HepG2 (cell line): ENCODE data around the gene C21orf91. TPM values are rescaled to one million over a fixed set of nuclear protein-coding genes. Genes with fewer than 3 reads are reported as not detected.

Experiments used
- ATAC-seq: fragments of 200-7000 bp; cut with Tn5 transposase; 3 replicates; pipeline ENCODE4 v1.9.1; 2020; ENCODE audit warnings: mild to moderate bottlenecking, moderate library complexity
- BruUV-seq: library from RNA; stranded (reverse); fragments of 400-500 nt; replicated peaks from 2 replicates; lab custom pipeline; 2021; lab: Mats Ljungman, UMichigan
- CTCF ChIA-PET: fragments of 300-600 bp; formaldehyde crosslinking; extraction: SDS; loops from one replicate; lab custom pipeline; 2021; ENCODE audit warnings: low total read pairs, inconsistent platforms, low intra/inter-chr PET ratio; lab: Yijun Ruan, JAX
- POLR2A ChIA-PET: fragments of 350-600 bp; sonication (Branson Sonifier 250); formaldehyde crosslinking; loops from one replicate; lab custom pipeline; 2020; ENCODE audit warnings: antibody characterized with exemption, inconsistent platforms; lab: Yijun Ruan, JAX
- DNase-seq: peaks from one replicate; pipeline ENCODE4 v3.0.0-alpha.2; 2015; ENCODE audit warnings: low spot score
- FAIRE-seq: peaks from 3 replicates; lab custom pipeline; 2011; peaks lifted over from hg19 to GRCh38; lab: Jason Lieb, UNC
- H2AFZ ChIP-seq: one replicate; pipeline ENCODE4 v1.6.1; 2011; ENCODE audit warnings: low read length, inconsistent platforms
- H3K27ac ChIP-seq: fragments of 300-600 bp; 3 replicates; pipeline ENCODE4 v1.8.0; 2011; ENCODE audit warnings: mixed run types, mild to moderate bottlenecking, mixed read lengths, low read length, inconsistent platforms; ENCODE audit not compliant: insufficient read depth; ENCODE audit errors: extremely low read length
- H3K27me3 ChIP-seq, 2 experiments: fragments of 200-600 bp in 1 of 2; 2 replicates in 1 of 2; 3 replicates in 1 of 2; pipeline versions ENCODE4 v1.6.0 to v1.8.0; 2011; ENCODE audit warnings: low read length in 2 of 2, mild to moderate bottlenecking in 2 of 2, moderate library complexity in 2 of 2, inconsistent platforms in 1 of 2; ENCODE audit not compliant: insufficient read depth in 2 of 2, control insufficient read depth in 1 of 2
- H3K36me3 ChIP-seq, 2 experiments: fragments of 200-600 bp in 1 of 2; replicated peaks in 1 of 2; 2 replicates in 1 of 2; 3 replicates in 1 of 2; pipeline versions ENCODE4 v1.5.1 to v1.8.0; 2011; ENCODE audit warnings: low read length in 2 of 2, inconsistent platforms in 1 of 2; ENCODE audit not compliant: insufficient read depth in 2 of 2, control insufficient read depth in 1 of 2
- H3K4me1 ChIP-seq: 2 replicates; pipeline ENCODE4 v1.5.1; 2012; ENCODE audit warnings: low read length, inconsistent platforms; ENCODE audit not compliant: insufficient read depth
- H3K4me2 ChIP-seq: 2 replicates; pipeline ENCODE4 v1.6.0; 2011; ENCODE audit warnings: low read depth, low read length, inconsistent platforms
- H3K4me3 ChIP-seq, 3 experiments: fragments of 200-600 bp in 1 of 3; sonication (generic), shearing (Covaris generic) in 1 of 3; replicated peaks in 1 of 3; 2 replicates each; pipeline ENCODE4 v1.5.1; 2011 to 2016; ENCODE audit warnings: low read length in 3 of 3, inconsistent platforms in 2 of 3, low read depth in 2 of 3, mild to moderate bottlenecking in 2 of 3, control low read depth in 1 of 3, mixed read lengths in 1 of 3; ENCODE audit not compliant: insufficient read depth in 1 of 3
- H3K79me2 ChIP-seq: one replicate; pipeline ENCODE4 v1.6.1; 2011; ENCODE audit warnings: low read length, inconsistent platforms; ENCODE audit not compliant: insufficient read depth
- H3K9ac ChIP-seq: 2 replicates; pipeline ENCODE4 v1.6.0; 2011; ENCODE audit warnings: mild to moderate bottlenecking, low read depth, low read length, inconsistent platforms; ENCODE audit not compliant: insufficient read depth
- H3K9me3 ChIP-seq: 2 replicates; pipeline ENCODE4 v1.5.1; 2012; ENCODE audit warnings: mild to moderate bottlenecking, low read length
- H4K20me1 ChIP-seq: 2 replicates; pipeline ENCODE4 v1.6.0; 2011; ENCODE audit warnings: inconsistent platforms, mild to moderate bottlenecking, low read length, moderate library complexity; ENCODE audit not compliant: insufficient read depth
- AKAP8 ChIP-seq: sonication (generic); formaldehyde crosslinking; IDR thresholded peaks from 2 replicates; pipeline ENCODE4 v1.5.1; 2020; ENCODE audit warnings: mild to moderate bottlenecking, missing genetic modification reagents
- ARID5B ChIP-seq: IDR thresholded peaks from 2 replicates; pipeline ENCODE4 v1.4.0; 2020; ENCODE audit warnings: mild to moderate bottlenecking, missing genetic modification reagents
- MIER2 ChIP-seq: IDR thresholded peaks from 2 replicates; pipeline ENCODE4 v1.6.1; 2016; ENCODE audit warnings: missing biosample characterization, missing genetic modification reagents
- NCOA1 ChIP-seq: sonication (generic); formaldehyde crosslinking; IDR thresholded peaks from 2 replicates; pipeline ENCODE4 v1.9.0; 2021; ENCODE audit warnings: missing genetic modification reagents
- RARG ChIP-seq: sonication (generic); formaldehyde crosslinking; IDR thresholded peaks from 2 replicates; pipeline ENCODE4 v1.4.0; 2020; ENCODE audit warnings: low read depth, mild to moderate bottlenecking, missing genetic modification reagents
- SIN3B ChIP-seq: fragments of 150-350 bp; IDR thresholded peaks from 2 replicates; pipeline ENCODE4 v1.6.1; 2014; ENCODE audit warnings: low read length
- U2AF2 ChIP-seq: fragments of 200-400 bp; formaldehyde crosslinking; IDR thresholded peaks from 2 replicates; pipeline ENCODE4 v1.6.1; 2017; ENCODE audit warnings: low read depth, mild to moderate bottlenecking, low read length
- ZFP41 ChIP-seq: sonication (generic); formaldehyde crosslinking; IDR thresholded peaks from 2 replicates; pipeline ENCODE4 v1.4.0; 2020; ENCODE audit warnings: mild to moderate bottlenecking, missing genetic modification reagents, borderline replicate concordance
- ZMYM3 ChIP-seq: sonication (generic); formaldehyde crosslinking; IDR thresholded peaks from 2 replicates; pipeline ENCODE4 v1.5.1; 2020; ENCODE audit warnings: mild to moderate bottlenecking, missing genetic modification reagents
- ZNF17 ChIP-seq: sonication (generic); formaldehyde crosslinking; IDR thresholded peaks from 2 replicates; pipeline ENCODE4 v1.5.0; 2020; ENCODE audit warnings: mild to moderate bottlenecking, missing genetic modification reagents
- ZNF232 ChIP-seq: sonication (generic); formaldehyde crosslinking; IDR thresholded peaks from 2 replicates; pipeline ENCODE4 v1.4.0; 2020; ENCODE audit warnings: missing genetic modification reagents, borderline replicate concordance
- ZNF33A ChIP-seq: sonication (generic); formaldehyde crosslinking; IDR thresholded peaks from 2 replicates; pipeline ENCODE4 v1.5.1; 2020; ENCODE audit warnings: missing genetic modification reagents, mild to moderate bottlenecking, moderate library complexity, borderline replicate concordance
- ZNF431 ChIP-seq: sonication (generic); formaldehyde crosslinking; IDR thresholded peaks from 2 replicates; pipeline ENCODE4 v1.9.0; 2022; ENCODE audit warnings: missing genetic modification reagents, low read depth, mild to moderate bottlenecking, borderline replicate concordance
- ZNF589 ChIP-seq: sonication (generic); formaldehyde crosslinking; conservative IDR thresholded peaks from 2 replicates; pipeline ENCODE4 v1.8.0; 2022; ENCODE audit warnings: mild to moderate bottlenecking, moderate library complexity, missing genetic modification reagents
- WGBS: methylation state at CpG from one replicate; pipeline ENCODE4 v1.1.6; 2017; ENCODE audit warnings: low lambda C conversion rate; 5-methylcytosine and 5-hydroxymethylcytosine counted together
- in situ Hi-C: cut with HindIII; loops from 2 replicates; pipeline ENCODE4 v1.10.0; 2017; ENCODE audit warnings: low pct_unique_long_range_greater_than_20kb; ENCODE audit not compliant: extremely low pct_ligation_motif_present
- intact Hi-C: fragments of 100-400 bp; cut with micrococcal nuclease; formaldehyde crosslinking; loops from one replicate; pipeline ENCODE4 v1.10.0; 2022; ENCODE audit not compliant: unreplicated experiment
- polyA plus RNA-seq, 8 experiments: library from polyadenylated mRNA; depleted of rRNA in 3 of 8; stranded (reverse) in 7 of 8; unstranded in 1 of 8; fragments of >200 nt; fragmentation: Illumina TruSeq in 4 of 8; extraction: Trizol in 4 of 8; gene quantifications; 2 replicates each; pipeline versions ENCODE4 v1.2.1 to v1.2.3, GENCODE V29; 2011 to 2016; ENCODE audit warnings: low read depth in 4 of 8, missing spikeins in 1 of 8, mixed read lengths in 1 of 8; ENCODE audit not compliant: insufficient read depth in 1 of 8
- total RNA-seq, 5 experiments: library from RNA; depleted of rRNA; stranded (reverse); fragments of >200 nt; fragmentation: Illumina TruSeq; extraction: Trizol; gene quantifications; 2 replicates each; pipeline ENCODE4 v1.2.3, GENCODE V29; 2016; ENCODE audit warnings: low read depth in 1 of 5

The C21orf91 gene
- total and polyA plus RNA-seq, 2 of the 13 experiments (the other 11 are each of a cell fraction or from before 2014, with no cell fraction given): 2.9 to 7.8 TPM

- POLR2A ChIA-PET: no interaction called here
- H3K4me2 ChIP-seq: no peak overlapping the region
- BruUV-seq: no TSS peak
Observed at GRCh38 chr21:17795146-17796036, 23.8 kb downstream of the C21orf91 start.

More at GRCh38 chr21:17795146-17796036, 23.8 kb downstream of the C21orf91 start:
- WGBS: 95% methylated on average over 6 of the region's 6 CpGs
- TF ChIP-seq MIER2 (CRISPR knock-in tag) (no peak), AKAP8 (no peak), ZNF431 (CRISPR knock-in tag) (no peak), ZNF17 (CRISPR knock-in tag) (no peak), ZNF589 (CRISPR knock-in tag) (no peak), ZFP41 (CRISPR knock-in tag) (no peak), ARID5B (no peak), ZNF232 (CRISPR knock-in tag) (no peak), U2AF2 (no peak), ZNF33A (CRISPR knock-in tag) (no peak), RARG (CRISPR knock-in tag) (no peak), SIN3B (no peak), ZMYM3 (CRISPR knock-in tag) (no peak), NCOA1 (CRISPR knock-in tag) (no peak)
- Histone ChIP-seq H3K9me3 (no peaks in the 10 kb centered on the region), H3K27me3 (no peaks in the 10 kb centered on the region), H4K20me1 (no peaks in the 10 kb centered on the region), H3K9ac (no peak overlapping the region), H3K4me1 (peaks cover 19% of the 10 kb centered on the region), H3K36me3 (peaks cover 4 to 16% of the 10 kb centered on the region in 2 experiments; a peak in 3 of 5 replicates), H3K27ac (no peak overlapping the region), H3K4me3 (no peak overlapping the region), H3K79me2 (no peaks in the 10 kb centered on the region), H2AFZ (no peak overlapping the region)
- CTCF ChIA-PET: no interaction called here
- ATAC-seq: no peak
- FAIRE-seq: no peak
- intact Hi-C loops: loop anchor here (2.0 kb wide), 1 partner anchor 23 kb away; the partner anchor contains the start of gene C21orf91
- DNase-seq: no peak
- in situ Hi-C loops: no loop called here
